GM12801 (cell line): ENCODE results near the gene BAG3.

Source experiments
- TF ChIP-seq, protein P1 (sequence below): IDR thresholded peaks from one replicate; pipeline ENCODE4 v1.5.1; 2011; ENCODE audit warnings: control low read depth; ENCODE audit not compliant: insufficient read length; ENCODE audit errors: extremely low read depth

The BAG3 gene

GRCh38 chr10:119663866-119664698, 12.9 kb downstream of the BAG3 start:
- TF ChIP-seq, protein P1, sequence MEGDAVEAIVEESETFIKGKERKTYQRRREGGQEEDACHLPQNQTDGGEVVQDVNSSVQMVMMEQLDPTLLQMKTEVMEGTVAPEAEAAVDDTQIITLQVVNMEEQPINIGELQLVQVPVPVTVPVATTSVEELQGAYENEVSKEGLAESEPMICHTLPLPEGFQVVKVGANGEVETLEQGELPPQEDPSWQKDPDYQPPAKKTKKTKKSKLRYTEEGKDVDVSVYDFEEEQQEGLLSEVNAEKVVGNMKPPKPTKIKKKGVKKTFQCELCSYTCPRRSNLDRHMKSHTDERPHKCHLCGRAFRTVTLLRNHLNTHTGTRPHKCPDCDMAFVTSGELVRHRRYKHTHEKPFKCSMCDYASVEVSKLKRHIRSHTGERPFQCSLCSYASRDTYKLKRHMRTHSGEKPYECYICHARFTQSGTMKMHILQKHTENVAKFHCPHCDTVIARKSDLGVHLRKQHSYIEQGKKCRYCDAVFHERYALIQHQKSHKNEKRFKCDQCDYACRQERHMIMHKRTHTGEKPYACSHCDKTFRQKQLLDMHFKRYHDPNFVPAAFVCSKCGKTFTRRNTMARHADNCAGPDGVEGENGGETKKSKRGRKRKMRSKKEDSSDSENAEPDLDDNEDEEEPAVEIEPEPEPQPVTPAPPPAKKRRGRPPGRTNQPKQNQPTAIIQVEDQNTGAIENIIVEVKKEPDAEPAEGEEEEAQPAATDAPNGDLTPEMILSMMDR: no peak

DNA sequence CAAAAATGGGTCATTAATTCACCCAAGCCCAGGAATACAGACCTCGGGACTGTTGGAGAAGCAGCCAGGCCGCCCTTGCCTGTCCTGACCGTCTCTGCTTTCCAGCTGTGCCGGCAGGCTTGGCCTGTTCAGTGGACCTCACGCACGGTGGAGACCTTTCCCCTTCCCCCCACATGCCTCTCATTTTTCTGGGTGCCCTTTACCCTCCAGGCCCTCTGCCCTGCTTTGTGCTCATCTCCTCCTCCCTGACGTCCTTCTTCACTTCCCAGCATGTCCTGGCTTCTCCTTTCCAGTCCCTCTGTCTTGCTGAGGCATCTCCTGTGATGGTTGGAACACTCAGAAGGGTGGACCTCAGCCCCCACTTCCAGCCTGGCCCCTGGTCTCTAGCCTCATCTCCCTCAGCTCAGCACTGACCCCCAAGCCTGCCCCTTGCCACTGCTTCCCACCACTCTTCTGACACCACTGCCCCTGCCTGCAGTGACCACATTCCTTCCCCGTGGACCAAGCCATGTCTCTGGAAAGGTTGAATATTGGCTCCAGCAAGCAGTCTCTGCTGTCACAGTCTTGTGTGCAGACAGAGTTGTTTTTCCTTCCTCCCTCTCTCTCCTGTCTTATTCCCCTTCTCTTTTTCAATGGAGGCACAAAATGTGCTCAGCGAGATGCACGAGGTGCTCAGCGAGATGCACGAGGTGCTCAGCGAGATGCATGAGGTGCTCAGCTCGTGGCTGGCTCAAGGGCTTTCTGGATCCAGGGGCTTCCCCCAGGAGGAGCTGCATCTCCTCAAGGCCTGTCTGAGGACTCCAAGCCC, 14.9 kb downstream of the BAG3 start:
- TF ChIP-seq, protein P1: no peak

DNA sequence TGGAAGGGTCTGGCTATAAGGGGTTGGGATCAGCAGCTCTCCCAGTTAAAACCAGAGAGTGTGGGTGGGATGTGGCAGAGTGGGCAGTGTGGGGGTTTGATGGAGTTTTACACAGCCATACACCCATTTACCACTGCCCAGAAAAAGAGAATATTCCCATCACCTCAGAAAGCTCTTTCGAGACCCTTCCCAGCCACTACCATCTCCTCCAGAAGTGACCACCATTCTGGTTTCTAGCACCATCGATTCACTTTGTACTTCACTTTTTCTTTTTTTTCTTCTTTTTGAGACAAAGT, 15.5 kb downstream of the BAG3 start:
- TF ChIP-seq, protein P1: no peak

GRCh38 chr10:119667562-119668328, 16.6 kb downstream of the BAG3 start:
- TF ChIP-seq, protein P1: no peak

DNA sequence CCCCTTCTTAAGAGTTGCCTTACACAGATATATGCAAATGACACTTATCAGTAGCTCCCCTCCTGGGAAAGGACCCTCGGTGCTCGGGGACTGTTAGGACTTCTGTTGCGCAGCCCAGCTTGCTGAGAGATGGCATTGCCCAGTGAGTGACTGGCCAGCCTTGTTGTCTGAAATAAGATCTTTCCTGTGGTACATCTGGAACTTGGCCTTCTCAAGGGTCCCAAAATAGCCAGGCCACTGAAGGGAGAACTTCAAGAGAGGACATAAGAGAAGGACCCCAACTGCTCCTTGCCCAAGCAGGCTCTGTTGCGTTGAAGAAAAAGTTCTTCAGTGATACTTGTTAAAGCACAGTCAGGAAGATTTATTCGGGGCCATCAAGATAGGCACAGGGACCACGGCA, 17.3 kb downstream of the BAG3 start:
- TF ChIP-seq, protein P1: no peak

- TF ChIP-seq, protein P1: no peak
These were observed 18.2 kb downstream of the BAG3 start for GRCh38 chr10:119669331-119669730.
